GM21619 (cell line): ENCODE results near the gene KRT6C.
"Not testable (repeated sequence)": the region's sequence is repeated elsewhere in the genome, so short reads cannot be mapped to it uniquely, and the experiment has no call there.

ENCODE experiments used
- ATAC-seq: cut with Tn5 transposase; IDR thresholded peaks from one replicate; pipeline ENCODE4 v1.9.1; 2021; ENCODE audit not compliant: unreplicated experiment

The KRT6C gene

DNA sequence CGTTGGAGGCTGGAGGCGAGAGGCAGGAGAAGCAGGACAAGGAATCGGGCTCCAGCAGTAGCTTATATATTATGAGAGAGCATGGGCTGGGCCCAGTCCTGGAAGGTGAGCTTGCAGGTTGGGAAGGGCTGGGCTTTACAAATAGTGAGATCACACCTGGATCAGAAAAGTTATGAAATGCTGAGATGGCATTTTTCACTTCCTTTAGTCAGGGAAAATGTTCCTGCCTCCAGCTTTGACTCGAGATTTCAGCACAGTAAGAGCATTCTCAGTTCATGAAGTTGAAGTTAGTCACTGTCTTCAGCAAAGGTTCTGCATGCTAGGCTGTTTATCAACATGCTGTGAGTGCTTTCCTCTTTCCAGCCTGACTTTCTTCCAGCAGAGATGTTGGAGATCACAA, at the start of gene KRT6C:
Gene KRT6C, minus strand, starts transcription at position 38 of the 400 bp plus-strand sequence. CDS start 68 bp downstream, outside the sequence.
- no peak for ATAC-seq

DNA sequence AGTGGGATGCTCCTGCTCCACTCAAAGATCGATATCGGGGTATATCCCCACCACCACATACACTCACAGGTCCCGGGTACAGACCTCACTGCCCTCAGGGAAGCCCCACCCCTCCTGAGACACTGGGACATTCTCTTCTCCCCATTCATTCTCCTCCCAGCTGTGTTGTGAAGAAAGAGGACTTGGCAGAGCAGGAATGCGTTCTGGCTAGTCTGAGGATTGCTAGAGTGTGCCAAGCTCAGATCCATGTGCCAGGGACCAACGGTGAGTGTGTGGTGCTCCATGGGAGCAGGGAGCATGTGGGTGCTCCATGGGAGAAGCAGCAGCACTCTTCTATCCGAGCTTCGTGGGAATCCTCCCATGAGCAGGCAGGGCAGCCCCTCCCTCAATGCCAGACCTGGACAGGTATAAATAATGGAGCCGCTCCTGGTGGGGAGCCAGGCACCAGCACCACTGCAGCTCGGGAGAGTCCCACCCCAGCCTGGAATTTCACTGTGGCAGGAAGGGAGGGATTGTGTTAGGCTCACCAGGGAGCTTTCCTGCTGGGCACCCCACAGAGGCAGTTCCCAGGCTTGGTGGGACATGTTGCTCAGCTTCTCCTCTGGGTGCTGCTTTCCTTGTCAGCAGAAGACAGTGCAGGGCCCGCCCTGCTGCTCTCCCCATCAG, 48.9 kb upstream of the KRT6C start:
- ATAC-seq = no peak

DNA sequence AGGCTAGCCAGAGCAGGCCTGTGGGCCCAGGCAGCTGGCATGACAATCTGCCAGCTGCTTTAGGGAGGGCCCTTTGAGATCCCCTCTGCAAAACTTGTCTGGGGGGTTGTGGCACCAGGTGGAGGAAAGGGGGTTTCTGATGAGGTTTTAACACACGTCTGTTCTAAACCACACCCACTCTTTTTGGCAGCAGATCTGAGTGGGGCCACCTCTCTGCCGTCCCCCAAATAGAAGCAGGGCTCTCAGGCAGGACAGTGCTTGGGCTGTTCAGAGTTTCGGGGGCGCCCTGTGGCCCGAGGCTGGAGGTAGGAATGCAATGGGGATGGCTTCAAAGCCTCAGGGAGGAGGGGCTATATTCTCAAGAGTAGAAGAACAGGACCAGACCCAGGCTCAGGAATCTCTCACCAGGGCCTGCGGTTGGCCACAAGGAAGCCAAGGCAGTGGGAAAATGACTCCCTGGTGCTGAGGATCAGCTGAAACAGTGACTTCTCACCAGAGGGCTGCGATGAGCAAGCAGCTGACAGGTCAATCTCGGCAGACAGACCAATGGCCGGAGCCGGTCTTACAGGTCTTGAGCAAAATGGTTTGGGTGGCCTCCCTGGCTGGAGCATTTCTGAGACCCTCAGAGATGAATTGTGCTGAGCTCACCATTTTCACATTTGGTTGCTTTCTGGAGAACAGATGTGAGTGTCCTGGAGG, 48.1 kb upstream of the KRT6C start:
- no peak for ATAC-seq

DNA sequence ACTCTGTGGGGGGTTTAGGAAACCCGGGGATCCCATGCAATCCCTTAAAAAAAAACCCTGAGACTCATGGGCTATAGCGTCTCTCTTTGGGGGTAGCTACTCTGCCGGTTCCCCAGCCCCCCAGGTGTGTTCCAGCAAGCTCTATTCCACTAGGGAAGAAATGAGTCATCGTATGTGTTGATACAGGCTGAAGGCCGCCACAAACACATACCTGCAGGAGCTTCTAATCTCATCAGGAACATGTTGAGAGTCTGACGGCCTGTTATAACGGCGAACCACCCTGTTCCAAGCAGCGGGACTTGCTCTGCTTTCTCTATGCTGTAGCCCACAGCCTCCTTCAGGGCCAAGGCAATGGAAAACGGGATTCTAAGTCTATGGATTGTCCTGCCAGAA, 47.6 kb upstream of the KRT6C start:
- no peak for ATAC-seq

DNA sequence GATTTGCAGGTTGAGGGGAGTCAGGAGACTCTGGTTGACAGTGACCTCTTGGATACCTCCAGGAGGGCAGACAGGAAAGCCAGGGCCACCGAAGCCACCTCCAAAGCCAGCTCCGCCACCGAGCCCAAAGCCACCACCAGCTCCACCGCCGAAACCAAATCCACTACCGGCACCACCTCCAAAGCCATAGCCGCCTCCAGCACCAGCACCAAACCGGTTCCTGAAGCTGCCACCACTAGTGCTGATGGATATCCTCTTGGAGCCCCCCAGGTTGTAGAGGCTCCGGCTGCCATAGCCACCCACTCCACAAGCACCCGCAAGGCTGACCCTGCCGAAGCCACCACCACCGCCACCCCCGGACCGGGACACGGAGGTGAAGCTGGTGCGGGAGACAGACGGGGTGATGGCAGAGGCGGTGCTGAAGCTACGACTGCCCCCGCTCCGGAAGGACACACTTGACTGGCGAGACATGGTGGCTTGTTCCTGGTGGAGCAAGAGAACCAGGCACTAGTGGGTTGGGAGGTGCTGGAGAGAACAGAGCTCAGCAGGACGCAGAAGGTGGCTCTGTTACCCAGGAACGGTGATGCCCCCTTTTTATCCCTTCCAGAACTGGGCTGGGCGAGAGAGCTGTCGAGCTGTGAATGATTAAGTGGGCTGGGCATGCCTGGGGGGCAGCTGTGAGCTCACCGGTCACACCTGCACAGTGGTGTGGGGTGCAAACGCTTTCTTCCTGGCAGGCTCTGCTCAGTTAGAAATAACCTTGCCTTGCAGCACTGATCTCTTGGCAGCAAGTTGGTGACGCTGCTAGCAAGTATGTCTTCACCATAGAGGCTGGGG, 46.4 kb upstream of the KRT6C start, which contains the start of gene KRT5:
Gene KRT5, minus strand, starts transcription at position 569 of the 837 bp plus-strand sequence. Its CDS starts 98 bp downstream, at position 471.
- no peak for ATAC-seq

DNA sequence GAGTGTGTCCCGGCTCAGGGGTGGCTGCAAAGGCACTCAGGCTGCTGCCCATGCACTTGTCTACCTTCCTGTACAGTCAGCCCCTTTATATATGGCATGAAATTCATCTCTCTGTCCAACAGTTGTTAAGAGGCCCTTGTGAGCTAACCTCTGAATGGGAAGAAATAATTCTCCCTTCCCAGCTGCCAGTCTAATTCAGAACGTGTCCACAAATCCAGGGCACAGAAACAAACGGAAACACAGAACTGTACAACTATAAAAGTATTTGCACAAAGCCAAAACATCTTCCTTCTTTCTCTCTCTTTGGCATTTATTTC, 45.7 kb upstream of the KRT6C start:
- no peak for ATAC-seq

DNA sequence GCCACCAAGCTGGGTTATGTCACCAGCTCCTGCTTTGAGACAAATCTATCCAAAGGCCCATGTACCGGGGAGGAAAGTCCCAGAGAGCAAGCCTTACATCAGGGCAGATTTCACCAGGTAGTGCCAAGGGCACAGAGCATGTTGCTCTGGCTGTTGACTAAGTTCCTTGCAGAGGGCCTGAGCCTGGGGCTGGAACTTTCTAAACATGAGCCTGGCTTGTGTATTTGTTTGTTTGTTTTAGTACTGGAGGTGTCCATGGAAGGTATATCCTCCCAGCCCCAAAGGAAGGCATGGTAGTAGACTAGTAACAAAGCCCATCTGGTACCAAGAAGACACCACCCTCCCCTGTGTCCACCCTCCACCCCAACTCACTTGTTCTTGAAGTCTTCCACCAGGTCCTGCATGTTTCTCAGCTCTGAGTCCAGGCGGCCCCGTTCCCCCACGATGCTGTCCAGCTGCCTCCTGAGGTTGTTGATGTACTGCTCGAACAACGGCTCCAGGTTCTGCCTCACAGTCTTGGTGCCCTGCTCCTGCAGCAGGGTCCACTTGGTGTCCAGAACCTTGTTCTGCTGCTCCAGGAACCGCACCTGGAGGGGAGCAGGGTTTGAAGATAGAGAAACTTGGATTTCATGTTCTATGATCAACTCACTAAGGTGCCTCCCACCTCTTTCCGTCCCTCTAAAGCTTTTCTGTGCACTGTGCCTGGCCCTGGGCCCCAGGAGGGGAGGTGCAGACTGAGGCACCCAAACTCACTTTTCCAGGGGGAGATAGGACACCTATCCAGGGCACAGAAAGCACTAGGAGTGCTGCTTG, 45.2 kb upstream of the KRT6C start:
- ATAC-seq = no peak

DNA sequence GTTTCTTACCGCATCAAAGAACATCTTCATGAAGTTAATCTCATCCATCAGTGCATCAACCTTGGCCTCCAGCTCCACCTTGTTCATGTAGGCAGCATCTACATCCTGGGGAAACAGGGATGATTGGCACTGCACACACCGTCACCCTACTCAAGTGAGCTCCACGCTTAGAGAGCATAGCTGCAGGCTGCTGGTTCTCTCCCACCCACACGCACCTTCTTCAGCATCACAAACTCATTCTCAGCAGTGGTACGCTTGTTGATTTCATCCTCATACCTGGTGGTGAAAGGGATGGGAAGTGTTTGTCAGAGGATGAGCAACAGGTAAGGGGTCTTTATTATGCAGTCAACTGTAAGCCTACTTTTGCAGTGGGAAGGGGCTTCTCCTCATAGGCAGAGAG, 44.3 kb upstream of the KRT6C start:
- ATAC-seq = no peak

DNA sequence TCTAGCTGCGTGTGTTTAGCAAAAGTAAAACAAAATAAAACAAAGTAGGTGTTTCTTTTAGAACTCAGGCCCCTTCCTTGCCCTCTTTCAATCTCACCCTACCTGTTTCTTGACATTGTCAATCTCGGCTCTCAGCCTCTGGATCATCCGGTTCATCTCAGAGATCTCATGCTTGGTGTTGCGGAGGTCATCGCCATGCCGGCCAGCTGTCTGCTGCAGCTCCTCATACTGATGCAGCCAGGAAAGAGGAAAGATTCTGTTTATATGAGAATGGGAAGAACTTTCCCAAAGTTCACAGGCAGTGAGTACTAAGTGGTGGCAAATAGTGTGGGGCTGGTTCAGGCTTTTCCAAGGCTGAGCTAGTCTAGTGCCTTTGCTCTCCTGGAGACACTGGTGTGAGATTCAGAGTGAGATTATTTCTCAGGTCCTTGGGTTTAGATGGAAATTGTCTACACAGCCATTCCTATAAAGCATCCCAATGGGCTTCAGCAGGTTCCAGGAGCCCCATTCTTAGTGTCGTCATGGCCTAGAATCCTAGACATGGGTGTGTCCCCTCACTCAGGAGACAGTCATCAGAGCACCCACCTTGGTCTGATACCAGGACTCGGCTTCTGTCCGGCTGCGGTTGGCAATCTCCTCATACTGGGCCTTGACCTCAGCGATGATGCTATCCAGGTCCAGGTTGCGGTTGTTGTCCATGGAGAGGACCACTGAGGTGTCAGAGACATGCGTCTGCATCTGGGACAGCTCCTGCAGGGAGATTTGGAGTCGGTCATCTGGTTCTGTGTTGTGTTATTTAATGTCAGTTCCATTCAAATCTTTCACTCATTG, 43.6 kb upstream of the KRT6C start:
- no peak for ATAC-seq

DNA sequence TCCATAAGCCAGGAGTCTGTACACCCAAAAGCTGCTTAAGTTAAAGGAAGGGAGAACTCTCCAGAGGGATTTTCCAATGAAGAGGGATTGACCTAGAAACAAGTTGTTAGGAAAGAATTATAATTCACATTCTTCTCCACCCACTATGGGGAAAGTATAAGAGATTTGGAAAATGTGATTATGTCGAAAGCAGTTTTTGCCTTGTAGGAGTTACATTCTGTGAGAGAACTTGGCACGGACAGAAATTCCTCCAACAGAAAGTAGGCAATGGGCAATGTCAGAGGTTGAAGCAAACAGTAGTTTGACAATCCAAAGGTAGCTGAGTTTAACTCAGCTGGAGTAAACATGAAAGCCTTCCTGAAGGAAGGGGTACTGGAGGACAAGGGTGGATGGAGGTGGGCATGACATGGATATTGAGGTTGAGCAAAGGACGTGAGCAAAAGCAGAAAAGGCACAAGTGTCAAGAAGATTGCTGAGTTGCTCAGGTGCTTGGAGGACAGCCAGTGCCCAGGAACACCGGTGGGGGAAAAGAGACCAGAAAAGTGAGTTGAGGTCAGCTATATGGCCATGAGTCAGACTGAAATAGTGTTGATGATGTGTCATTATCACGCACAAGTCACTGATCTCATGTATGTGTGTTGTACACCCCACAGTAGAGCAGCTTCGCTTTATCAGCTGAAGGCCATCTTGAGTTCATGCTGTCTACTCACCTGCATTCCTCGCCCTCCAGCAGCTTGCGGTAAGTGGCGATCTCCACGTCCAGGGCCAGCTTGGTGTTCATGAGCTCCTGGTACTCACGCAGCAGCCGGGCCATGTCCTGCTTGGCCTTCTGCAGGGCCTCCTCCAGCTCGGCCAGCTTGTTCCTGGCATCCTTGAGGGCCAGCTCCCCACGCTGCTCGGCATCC, 42.6 kb upstream of the KRT6C start:
- ATAC-seq = no peak

DNA sequence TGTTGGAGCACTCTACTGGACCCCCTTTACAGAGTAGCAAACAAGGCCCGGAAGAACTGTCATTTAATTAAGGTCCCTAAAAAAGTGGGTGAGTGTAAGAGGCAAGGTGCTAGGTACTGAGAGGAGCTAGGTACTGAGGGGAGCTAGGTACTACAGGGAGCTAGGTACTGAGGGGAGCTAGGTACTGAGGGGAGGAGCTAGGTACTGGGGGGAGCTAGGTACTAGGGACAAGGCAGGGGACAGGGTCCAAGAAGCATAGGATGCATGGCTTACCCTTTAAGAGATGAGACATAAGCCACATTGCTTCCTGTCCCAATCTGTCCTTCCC, 41.7 kb upstream of the KRT6C start:
- ATAC-seq = no peak

DNA sequence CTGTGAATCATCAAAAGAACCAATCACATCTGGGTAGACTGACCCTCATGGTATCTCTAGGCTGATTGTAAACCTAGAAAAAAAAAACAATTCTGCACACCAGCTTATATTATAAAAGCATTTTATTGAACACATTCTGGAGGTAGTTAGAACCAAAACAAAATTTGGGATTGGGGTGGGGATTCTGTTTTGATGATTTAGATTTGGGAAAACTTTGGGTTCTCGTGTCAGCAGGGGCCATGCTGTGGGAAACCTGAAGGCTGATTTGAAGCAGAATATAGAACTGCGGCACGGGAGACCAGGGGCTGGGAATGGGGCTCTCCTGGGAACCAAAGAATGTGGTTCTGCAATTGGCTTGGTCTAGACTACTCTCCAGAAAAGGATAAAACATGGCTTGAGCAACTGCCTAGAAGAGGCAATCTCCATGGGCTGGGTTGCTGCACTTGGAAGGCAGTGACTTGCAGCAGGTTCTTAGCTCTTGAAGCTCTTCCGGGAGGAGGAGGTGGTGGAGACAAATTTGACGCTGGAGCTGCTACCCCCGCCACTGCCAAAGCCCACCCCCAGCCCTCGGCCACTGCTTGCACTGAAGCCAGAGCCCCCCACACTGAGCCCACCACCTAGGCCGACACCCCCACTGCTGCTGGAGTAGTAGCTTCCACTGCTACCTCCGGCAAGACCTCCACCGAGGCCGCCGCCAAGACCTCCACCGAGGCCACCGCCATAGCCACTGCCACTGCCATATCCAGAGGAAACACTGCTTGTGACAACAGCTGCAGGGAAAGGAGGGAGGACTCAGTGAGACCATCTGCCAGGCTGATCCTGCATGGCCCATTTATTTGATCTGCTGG, 41.1 kb upstream of the KRT6C start:
- ATAC-seq = no peak

DNA sequence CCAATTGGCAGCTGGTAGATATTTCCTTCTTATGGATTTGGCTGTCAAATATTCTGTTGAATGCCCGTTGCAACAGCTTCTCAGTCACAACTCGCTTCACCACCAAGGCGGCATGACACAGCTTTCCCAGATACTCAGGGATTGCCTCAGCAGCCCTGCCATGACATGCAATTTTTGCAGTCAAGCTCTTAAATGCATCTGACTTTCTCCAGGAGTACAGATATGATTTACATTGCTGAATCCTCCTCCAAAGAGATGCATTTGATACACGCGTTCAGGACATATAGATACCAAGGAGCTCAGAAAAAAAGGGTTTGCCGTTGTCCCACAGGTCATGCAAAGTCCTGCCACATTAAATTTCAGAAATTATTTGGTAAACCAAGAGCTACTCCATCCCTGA, 40.1 kb upstream of the KRT6C start:
- ATAC-seq = no peak

DNA sequence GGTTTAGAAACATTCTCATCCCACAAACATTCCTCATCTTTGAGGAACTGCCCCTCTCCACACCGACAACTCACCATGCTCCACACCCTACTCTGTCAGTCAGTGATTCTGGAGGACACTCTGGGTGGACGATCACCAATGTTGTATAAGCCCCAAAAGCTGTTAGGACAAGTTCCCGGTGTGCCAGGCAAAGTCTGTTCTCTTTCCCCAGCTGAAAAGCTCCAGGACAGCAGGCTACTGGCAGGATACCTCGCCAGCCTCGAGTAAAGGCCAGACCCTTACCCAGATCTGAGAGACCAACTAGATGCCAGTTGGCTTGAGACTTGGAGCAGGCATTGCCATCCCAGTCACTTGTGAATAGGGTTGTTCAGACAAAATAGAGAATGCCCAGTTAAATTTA, 34.6 kb upstream of the KRT6C start:
- no peak for ATAC-seq

DNA sequence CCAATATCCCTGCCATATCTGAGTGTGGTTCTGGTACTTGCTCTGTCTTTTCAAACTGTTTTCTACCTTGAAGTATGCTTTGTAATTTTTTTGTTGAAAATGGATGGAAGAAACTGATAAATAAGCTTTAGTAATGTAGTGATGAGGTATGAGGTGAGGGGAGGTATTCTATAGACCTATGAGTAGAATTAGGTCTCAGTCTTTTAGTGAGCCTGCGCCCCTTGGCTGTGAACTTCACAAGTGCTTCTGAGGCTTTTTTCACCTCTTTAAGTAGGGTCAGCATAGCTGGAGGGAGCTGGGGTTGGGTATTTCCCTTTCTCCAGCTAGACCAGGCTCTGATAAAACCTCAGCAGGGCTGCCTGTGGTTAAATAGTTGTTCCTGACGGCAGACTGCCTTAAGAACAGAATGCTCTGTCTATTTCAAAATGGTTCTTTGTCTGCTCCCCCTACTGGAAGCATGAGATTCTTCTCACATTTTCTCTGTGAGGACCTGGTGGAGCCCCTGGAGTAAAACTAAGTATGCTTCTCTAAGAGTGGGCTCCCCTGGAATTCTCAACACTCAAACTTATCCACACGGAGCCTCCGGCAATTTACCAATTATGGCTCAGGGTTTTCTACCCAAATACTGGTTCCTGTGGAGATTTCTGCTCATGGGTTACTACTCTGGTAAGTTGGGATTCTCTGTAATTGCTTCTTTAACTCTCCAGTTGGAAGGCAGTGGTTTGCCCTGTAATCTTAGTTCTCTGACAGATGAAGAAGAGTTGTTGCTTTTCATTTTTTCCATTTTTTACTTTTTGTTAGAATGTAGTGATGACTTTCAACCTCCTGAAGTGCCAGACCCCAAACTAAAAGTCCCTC, 33.5 kb upstream of the KRT6C start:
- no peak for ATAC-seq

DNA sequence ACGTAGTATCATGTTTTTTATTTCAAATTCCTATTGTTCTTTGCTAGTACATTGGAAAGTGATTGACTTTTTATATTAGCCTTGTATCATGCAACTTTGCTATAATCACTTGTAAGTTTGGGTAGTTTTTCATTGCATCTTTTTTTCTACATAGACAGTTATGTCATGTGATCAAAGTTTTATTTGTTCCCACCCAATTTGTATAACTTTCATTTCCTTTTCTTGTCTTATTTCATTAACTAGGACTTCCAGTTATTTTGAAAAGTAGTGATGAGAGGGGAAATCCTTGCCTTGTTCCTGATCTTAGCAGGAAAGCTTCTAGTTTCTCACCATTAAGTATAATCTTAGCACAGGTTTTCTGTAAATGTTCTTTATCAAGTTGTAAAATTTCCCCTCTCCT, 29.3 kb upstream of the KRT6C start:
- ATAC-seq = no peak

DNA sequence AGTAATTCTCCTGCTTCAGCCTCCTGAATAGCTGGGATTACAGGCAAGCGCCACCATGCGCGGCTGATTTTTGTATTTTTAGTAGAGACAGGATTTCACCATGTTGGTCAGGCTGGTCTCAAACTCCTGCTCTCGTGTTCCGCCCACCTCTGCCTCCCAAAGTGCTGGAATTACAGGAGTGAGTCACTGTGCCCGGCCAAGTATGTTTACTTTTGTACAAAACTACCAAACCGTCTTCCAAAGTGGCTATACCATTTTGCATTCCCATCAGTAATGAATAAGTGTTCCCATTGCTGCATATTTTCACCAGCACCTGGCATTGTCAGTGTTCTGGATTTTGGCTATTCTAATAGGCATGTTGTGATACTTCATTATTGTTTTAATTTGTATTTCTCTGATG, 27.9 kb upstream of the KRT6C start:
- no peak for ATAC-seq

DNA sequence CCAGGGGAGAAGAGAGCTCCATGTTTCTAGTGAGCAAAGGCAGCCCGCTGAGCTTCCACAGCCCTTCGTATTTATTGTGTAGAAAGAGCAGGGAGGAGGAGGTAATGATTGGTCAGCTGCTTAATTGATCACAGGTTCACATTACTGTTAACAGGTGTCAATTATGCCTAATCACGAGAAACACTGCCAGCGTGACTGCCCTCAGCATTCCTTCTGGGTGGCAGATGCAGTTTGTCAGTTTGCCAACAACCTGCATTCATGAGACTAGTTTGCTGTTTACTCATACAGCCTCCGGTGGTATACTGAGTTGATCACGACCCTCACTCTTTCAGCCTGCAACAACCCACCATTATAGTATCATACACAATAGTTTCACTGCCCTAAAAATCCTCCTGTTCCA, 27.0 kb upstream of the KRT6C start:
- ATAC-seq = not testable (repeated sequence)
